GM18505 (cell line): Measurements from ENCODE around the gene JTB.

ENCODE experiments used
- ATAC-seq: cut with Tn5 transposase; IDR thresholded peaks from one replicate; pipeline ENCODE4 v1.9.1; 2021; ENCODE audit not compliant: unreplicated experiment
- POLR2A ChIP-seq: IDR thresholded peaks from 4 replicates; pipeline ENCODE4 v1.6.1; 2011; ENCODE audit warnings: borderline replicate concordance; ENCODE audit not compliant: insufficient read depth, insufficient read length; ENCODE audit errors: extremely low read depth

The JTB gene

DNA sequence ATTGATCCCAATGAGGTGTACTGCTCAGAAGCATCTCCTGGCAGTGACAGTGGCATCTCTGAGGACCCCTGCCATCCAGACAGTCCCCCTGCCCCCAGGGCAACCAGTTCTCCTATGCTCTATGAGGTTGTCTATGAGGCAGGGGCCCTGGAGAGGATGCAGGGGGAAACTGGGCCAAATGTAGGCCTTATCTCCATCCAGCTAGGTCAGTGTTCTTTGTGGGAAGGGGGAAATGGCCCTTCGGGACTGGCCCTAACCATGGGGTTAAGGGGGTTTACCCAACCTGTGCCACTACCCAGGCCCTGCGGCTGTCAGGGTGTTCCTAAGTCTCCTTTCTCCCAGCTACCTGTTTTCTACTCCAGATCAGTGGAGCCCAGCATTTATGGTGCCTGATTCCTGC, 8.5 kb downstream of the JTB start:
- TF ChIP-seq POLR2A: no peak
- ATAC-seq: no peak

DNA sequence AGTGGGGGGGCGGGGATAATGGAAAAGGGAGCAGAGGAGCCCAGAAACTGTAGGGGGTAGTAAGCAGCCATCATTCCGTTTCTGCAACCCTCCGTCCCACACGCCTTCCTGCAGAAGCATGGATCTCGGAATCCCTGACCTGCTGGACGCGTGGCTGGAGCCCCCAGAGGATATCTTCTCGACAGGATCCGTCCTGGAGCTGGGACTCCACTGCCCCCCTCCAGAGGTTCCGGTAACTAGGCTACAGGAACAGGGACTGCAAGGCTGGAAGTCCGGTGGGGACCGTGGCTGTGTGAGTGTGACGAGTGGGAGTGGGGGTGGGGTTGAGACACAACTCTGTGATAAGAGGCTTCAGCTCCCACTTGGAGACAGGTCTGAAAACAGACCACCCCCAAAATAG, 9.1 kb downstream of the JTB start:
- no peak for TF ChIP-seq POLR2A
- ATAC-seq: no peak

DNA sequence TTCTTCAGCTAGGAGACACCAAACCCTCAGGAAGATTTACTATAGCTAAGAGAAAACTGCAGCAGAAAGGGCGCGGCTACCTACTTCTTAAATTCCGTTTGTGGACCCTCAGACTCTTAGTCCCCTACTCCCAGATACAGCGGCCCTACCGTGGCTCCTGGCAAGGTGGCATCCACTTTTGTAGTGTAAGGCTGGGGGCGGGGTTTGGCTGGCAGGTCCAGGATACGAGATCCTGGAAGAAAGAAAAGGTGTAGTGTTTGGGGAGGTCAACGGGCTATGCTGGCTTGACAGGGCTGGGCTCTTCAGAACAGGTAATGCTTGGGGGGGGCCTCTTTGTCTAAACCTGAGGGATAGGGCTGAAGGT, 9.5 kb downstream of the JTB start:
- ATAC-seq: no peak
- TF ChIP-seq POLR2A: no peak

DNA sequence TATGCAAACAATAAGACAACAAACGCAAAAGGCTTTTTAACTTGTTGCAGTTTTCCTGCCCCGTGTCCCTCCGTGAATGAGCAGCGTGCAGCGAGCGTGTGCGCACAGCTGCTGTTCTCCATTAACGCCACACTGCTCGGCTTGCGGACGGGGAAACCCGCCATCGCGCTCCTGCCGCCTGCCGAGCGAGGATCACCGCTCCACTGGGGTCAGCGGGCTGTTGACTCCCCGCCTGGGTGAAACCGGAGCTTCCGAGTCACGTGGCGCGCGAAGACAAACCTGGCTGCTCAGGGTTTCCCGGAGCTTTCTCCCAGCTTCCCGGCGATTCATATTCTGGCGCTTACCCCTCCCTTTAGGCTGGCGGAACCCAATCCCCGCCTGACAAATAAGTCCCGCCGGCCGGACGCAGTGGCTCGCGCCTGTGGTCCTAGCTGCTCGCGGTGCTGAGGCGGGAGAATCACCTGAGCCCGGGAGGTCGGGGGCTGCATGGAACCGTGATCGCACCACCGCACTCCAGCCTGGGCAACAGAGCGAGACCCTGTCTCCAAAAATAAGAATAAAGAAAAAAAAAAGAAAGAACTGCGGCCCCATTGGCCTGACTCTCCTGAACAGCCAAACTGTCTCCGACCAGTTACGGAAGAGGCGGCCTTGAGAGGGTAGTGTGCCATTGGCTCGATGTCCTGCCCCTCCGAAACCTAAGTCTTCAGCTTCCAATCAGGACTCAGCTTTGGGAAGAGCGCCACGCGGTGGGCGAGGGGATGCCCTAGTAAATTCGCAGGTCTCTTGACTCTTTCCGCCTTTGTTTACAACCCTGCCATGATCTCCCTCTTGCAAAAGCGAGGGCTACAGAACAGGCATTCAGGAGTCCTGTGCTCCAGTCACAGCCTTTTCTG, 10.1 kb downstream of the JTB start, which contains the start of gene CREB3L4:
Gene CREB3L4, plus strand, starts transcription at position 796 of the 893 bp plus-strand sequence. CDS start 624 bp downstream, outside the sequence.
- TF ChIP-seq POLR2A: peak; percentile 84
- ATAC-seq: peak; percentile 59

DNA sequence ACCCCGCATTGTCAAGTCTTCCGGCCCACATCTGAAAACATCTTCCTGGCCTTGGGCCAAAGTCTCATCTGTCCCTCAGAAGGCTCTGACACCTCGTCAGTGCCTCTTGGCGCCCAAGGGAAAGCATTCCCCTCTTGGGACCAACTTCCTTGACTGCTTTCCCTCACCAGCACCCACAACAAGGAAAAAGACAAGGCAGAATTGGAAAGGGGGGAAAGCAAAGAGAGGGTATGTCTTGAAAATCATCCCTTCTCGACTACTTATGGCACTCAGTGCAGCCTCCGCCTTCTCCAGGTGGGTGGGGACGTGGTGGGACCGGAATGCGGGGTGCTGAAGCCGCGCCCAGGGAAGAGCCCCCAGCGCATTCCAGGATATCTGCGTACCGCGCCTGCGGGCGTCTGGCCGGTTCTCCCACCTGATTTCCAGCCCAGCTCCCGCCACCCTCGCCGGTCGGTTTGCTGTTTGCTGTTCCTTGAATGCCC, 13.6 kb downstream of the JTB start:
- no peak for ATAC-seq
- TF ChIP-seq POLR2A: peak; percentile 6

DNA sequence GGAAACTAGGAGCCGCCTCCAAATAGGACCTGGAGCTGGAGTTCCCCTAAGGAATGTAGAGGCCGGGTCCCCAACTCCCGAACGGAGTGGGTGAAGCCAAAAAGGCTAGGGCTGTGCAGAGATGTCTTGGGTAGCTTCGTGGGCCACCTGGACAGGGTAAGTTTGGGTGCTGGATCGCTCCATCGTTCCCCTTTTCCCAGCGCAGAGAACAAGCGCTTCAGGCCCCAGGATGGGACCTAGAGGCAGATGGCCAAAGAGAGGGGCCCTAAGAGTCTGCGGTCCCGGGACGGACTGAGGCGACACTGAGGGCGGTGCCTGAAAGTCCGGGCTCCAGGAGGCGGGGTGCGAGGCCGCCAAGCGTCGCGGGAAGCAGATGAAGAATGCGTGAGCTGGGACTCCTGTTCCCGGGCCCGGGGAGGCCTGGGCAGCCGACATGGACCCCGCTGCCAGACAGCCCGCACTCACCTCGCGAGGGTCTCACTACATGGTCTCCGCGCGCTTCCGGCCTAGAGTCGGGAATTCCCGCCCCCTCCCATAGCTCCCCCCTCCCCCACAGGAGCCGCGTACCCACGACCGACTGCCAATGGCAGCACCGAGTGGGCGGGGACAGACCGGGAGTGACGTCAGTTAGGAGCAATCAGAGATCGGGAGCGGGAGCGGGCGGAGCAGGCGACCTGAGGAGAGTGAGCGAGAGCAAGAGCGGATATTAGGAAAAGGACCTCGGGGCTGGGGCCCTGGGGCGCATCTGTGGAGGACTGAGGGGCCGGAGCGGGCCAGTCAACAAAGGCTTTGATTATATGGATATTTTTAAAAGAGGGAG, 14.2 kb downstream of the JTB start, which contains the start of gene SLC39A1:
Gene SLC39A1, minus strand, starts transcription at position 508 of the 820 bp plus-strand sequence. CDS start 822 bp downstream, outside the sequence.
- TF ChIP-seq POLR2A: peak; percentile 73
- ATAC-seq: peak; percentile 43

DNA sequence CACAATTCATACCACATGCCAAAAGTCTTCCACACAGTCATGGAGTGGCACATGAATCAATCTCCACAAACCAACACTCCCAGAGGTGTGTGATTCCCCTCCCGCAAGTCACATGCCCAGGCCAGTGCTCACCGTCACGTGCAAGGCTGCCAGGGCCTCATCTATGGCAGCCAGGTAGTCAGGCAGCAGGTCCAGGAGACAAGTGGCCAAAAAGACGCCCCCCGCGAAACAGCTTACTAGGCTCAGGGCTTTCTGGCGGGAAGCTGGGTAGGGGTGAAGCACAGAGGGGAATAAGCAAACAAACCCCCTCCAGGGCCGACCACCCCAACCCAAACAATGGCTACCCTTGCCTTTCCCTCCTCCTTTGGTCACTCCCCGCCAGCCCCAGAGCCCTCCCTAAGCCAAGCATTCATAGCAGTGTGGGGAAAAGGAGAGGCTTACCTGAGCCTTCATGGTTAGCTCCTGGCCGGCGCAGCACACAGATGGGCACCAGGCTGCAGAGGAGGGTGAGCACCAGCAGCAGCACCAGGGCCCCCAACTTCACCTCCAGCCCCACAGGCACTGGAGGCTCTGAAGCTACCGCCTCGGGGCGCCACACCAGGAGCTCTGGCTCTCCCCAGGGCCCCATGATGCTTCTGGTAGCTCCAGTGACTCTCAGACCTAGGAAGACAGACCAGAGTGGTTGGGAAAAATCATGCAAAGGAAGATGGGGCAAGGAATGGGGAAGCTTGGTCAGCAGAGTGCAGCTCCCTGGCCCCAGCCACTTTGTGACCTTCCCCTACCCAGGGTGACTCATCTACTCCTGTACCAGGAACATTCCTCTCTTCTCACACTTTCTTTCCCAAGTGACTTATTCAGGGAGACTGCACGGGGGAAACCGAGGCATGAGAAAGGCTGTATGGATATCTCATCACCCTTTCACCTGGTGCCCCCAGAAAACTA, 15.1 kb downstream of the JTB start:
- TF ChIP-seq POLR2A: peak; percentile 25
- no peak for ATAC-seq

DNA sequence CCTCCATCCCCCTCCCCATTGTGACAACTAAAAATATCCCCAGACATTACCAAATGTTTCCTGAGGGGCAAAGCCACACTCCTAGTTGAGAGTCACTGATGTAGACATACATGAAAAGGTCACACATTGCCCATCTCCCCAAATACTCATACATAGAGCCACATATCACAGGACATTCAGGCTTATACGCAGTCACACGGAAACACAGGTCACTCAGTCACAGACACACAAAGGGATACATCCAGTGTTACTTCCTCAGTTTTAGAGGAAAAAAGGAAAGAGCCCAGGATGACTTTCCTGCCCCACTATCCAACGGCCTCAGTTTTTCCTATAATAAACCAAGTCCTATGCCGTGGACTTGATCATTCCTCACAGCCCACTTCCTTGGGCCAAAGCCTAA, 16.1 kb downstream of the JTB start:
- ATAC-seq: no peak
- no peak for TF ChIP-seq POLR2A

DNA sequence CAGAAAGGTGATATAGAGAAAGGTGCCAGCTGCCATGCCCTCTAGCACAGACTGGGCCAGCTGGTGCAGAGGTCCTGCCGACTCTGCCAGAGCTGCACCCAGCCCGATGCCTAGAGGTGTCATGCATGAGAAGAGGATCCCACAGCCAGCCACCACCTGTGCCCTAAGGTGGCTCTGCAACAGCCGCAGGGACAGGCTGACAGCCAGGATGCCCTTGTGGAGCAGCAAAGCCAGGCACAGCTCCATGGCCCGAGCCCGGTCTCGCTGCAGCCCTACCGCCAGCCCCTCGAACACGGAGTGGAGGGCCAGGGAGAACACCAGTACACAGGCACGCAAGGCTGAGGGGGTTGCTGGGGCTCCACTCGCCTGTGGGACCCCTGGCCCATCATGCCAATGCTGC, 17.3 kb downstream of the JTB start:
- TF ChIP-seq POLR2A: no peak
- ATAC-seq: no peak

DNA sequence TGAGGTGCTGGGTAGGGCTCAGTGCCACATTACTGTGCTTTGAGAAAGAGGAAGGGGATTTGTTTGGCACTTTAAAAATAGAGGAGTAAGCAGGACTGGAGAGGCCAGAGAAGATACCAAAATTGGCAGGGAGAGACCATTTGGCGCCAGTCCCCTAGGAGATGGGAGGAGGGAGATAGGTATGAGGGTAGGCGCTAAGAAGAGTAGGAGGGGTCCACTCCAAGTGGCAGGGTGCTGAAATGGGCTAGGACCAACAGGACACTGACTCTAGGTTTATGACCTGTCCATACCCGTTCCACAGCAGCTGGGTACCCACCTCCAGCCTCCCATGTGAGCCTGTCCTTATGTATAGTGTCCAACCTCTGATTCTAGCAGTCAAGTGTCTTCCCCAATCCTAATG, 18.0 kb downstream of the JTB start:
- no peak for ATAC-seq
- TF ChIP-seq POLR2A: no peak

DNA sequence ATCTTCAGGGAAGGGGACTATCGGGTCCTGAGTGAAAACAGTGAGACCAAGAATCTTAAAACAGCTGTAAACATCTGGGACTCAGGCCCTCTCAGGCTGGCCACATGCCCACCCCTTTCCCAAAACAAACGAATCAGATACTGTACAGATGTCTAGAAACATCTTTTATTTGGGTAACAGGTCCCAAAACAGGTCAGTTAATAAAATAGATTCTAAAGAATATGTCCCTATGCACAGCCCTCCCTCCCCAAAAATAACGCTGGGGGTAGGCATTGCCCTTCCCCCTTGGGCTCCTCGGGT, 18.6 kb downstream of the JTB start:
- no peak for ATAC-seq
- no peak for TF ChIP-seq POLR2A

DNA sequence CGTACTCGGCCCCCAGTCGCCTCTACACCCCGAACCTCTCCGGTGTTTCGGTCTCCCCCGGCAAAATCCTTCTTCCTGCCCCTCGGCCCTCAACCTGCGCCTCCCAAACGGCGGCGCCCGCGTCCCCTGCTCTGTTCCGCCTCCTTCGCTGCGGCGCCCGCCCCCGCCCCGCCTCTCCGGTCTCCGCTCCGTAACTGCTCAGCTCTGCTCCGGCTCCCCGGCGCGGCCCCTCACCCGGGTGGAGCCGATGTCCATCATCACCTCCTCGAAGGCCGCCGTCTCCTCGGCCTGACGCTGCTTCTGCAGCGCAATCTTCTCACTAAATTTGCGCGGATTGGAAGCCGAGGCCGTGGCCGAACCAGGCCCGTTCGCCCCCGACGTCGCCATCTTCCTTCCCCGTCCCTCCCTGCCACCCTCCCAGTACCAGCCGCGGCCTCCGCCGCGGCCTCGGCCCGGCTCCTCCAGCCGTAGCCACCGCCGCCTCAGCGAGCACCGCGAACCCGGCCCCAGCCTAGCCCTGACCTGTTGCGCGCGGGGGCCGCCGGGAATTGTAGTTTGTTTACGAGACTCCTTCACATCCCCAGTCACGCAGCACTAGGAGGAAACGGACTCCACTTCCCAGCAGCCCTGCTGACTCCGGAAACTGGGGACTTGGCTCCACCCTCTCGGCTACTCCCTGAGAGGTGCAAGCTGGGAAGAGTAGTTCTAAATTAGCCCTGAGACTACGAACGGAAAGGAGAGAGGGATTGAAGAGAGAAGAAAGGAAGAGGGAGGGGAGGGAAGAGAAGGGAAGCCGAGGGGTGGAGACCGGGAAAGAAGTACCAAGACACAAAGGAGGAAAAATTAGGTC, 19.1 kb downstream of the JTB start, which contains the start of gene CRTC2:
Gene CRTC2, minus strand, starts transcription at position 502 of the 850 bp plus-strand sequence. Its CDS starts 115 bp downstream, at position 387.
- TF ChIP-seq POLR2A: peak; percentile 56
- ATAC-seq: peak; percentile 59
